HCT116 (cell line): ENCODE results near the gene TMEM82. TPM values are rescaled to one million over a fixed set of nuclear protein-coding genes. Genes with fewer than 3 reads are reported as not detected.

ENCODE experiments used
- ATAC-seq: fragments of 200-7000 bp; cut with Tn5 transposase; 2 replicates; pipeline ENCODE4 v1.9.1; 2020; ENCODE audit warnings: mild to moderate bottlenecking, moderate library complexity
- BruUV-seq: library from RNA; stranded (reverse); fragments of 400-500 nt; replicated peaks from 2 replicates; lab custom pipeline; 2021; lab: Mats Ljungman, UMichigan
- CTCF ChIA-PET: fragments of 300-600 bp; sonication (Branson Sonifier 250); formaldehyde crosslinking; loops from one replicate; lab custom pipeline; 2021; ENCODE audit warnings: antibody characterized with exemption; lab: Charles Lee
- POLR2A ChIA-PET: fragments of 300-600, 350-600 bp; sonication (Branson Sonifier 250); formaldehyde crosslinking; loops from one replicate; lab custom pipeline; 2021; ENCODE audit warnings: antibody characterized with exemption; lab: Charles Lee
- RAD21 ChIA-PET, 2 experiments: fragments of 300-600 bp; sonication (Branson Sonifier 250); formaldehyde crosslinking; loops; one replicate each; lab custom pipeline; 2023; ENCODE audit warnings: low total read pairs in 2 of 2; ENCODE audit not compliant: uncharacterized antibody in 2 of 2, unreplicated experiment in 2 of 2, low non-redundant PET in 1 of 2; lab: Charles Lee
- DNase-seq: peaks from one replicate; pipeline ENCODE4 v3.0.0-alpha.2; 2010; ENCODE audit warnings: low read depth, low spot score
- H2AFZ ChIP-seq: fragments of 200-600 bp; shearing (Covaris generic), sonication (generic); 2 replicates; pipeline ENCODE4 v1.6.1; 2017; ENCODE audit warnings: low read depth, mixed run types, mixed read lengths, antibody characterized with exemption, low read length; ENCODE audit not compliant: poor library complexity, severe bottlenecking
- H3K27ac ChIP-seq: 2 replicates; pipeline ENCODE4 v1.5.1; 2012; ENCODE audit warnings: low read depth, low read length
- H3K27me3 ChIP-seq: fragments of 200-600 bp; sonication (generic); 2 replicates; pipeline ENCODE4 v1.6.1; 2016; ENCODE audit warnings: mixed run types, low read length, mixed read lengths; ENCODE audit not compliant: insufficient read depth
- H3K36me3 ChIP-seq, 2 experiments: fragments of 200-500 bp in 1 of 2; fragments of 200-600 bp in 1 of 2; sonication (Bioruptor generic) in 1 of 2; sonication (generic) in 1 of 2; 2 replicates each; pipeline versions ENCODE4 v1.5.1 to v1.6.1; 2014 to 2016; ENCODE audit warnings: low read length in 2 of 2, inconsistent platforms in 1 of 2, mixed read lengths in 1 of 2, mixed run types in 1 of 2; ENCODE audit not compliant: insufficient read depth in 2 of 2, control insufficient read depth in 1 of 2
- H3K4me1 ChIP-seq, 2 experiments: fragments of 200-600 bp in 1 of 2; sonication (generic) in 1 of 2; 2 replicates each; pipeline versions ENCODE4 v1.5.1 to v1.6.1; 2012 to 2017; ENCODE audit warnings: low read length in 2 of 2, inconsistent platforms in 1 of 2, mild to moderate bottlenecking in 1 of 2, mixed read lengths in 1 of 2, mixed run types in 1 of 2, moderate library complexity in 1 of 2; ENCODE audit not compliant: insufficient read depth in 2 of 2, control insufficient read depth in 1 of 2
- H3K4me2 ChIP-seq: fragments of 200-600 bp; sonication (generic); 2 replicates; pipeline ENCODE4 v1.6.1; 2017; ENCODE audit warnings: mixed run types, low read length, mixed read lengths
- H3K4me3 ChIP-seq, 2 experiments: fragments of 200-600 bp in 1 of 2; sonication (generic) in 1 of 2; replicated peaks in 1 of 2; 2 replicates each; pipeline ENCODE4 v1.5.1; 2011 to 2016; ENCODE audit warnings: low read length in 2 of 2, control low read depth in 1 of 2, low read depth in 1 of 2, mild to moderate bottlenecking in 1 of 2, mixed read lengths in 1 of 2, mixed run types in 1 of 2
- H3K79me2 ChIP-seq: fragments of 200-600 bp; sonication (generic); 2 replicates; pipeline ENCODE4 v1.6.1; 2017; ENCODE audit warnings: mild to moderate bottlenecking, mixed run types, low read length, moderate library complexity, mixed read lengths; ENCODE audit not compliant: insufficient read depth
- H3K9ac ChIP-seq: fragments of 200-600 bp; sonication (generic); 2 replicates; pipeline ENCODE4 v1.6.1; 2016; ENCODE audit warnings: low read length, mixed read lengths
- H3K9me2 ChIP-seq: fragments of 200-600 bp; sonication (generic), shearing (Covaris generic); 2 replicates; pipeline ENCODE4 v1.6.1; 2017; ENCODE audit warnings: mixed run types, mild to moderate bottlenecking, moderate library complexity; ENCODE audit not compliant: insufficient read depth
- H3K9me3 ChIP-seq, 2 experiments: fragments of 200-500 bp in 1 of 2; fragments of 200-600 bp in 1 of 2; sonication (Bioruptor generic) in 1 of 2; sonication (generic) in 1 of 2; 2 replicates each; pipeline ENCODE4 v1.6.1; 2014 to 2017; ENCODE audit warnings: low read length in 2 of 2, mixed read lengths in 2 of 2, inconsistent platforms in 1 of 2, low read depth in 1 of 2, mild to moderate bottlenecking in 1 of 2, mixed run types in 1 of 2, moderate library complexity in 1 of 2; ENCODE audit not compliant: control insufficient read depth in 1 of 2, insufficient read depth in 1 of 2
- H4K20me1 ChIP-seq: fragments of 200-600 bp; sonication (generic), shearing (Covaris generic); 2 replicates; pipeline ENCODE4 v1.6.1; 2017; ENCODE audit warnings: mixed run types, mild to moderate bottlenecking, moderate library complexity; ENCODE audit not compliant: insufficient read depth
- EGR1 ChIP-seq: IDR thresholded peaks from 2 replicates; pipeline ENCODE4 v1.6.1; 2012; ENCODE audit warnings: low read depth
- EZH2 ChIP-seq: fragments of 200-600 bp; sonication (generic); IDR thresholded peaks from 2 replicates; pipeline ENCODE4 v1.6.1; 2017; ENCODE audit warnings: antibody characterized with exemption, mixed run types
- EZH2phosphoT487 ChIP-seq: fragments of 200-600 bp; IDR thresholded peaks from 2 replicates; pipeline ENCODE4 v1.6.1; 2018; ENCODE audit warnings: antibody characterized with exemption, borderline replicate concordance
- FOSL1 ChIP-seq: IDR thresholded peaks from 2 replicates; pipeline ENCODE4 v1.6.1; 2012; ENCODE audit warnings: low read depth
- POLR2A ChIP-seq: IDR thresholded peaks from 2 replicates; pipeline ENCODE4 v1.7.0; 2011; ENCODE audit warnings: borderline replicate concordance; ENCODE audit not compliant: insufficient read depth, insufficient read length; ENCODE audit errors: extremely low read depth
- POLR2AphosphoS5 ChIP-seq: IDR thresholded peaks from 2 replicates; pipeline ENCODE4 v1.6.1; 2011; ENCODE audit warnings: mild to moderate bottlenecking, low read depth, low read length, moderate library complexity
- RAD21 ChIP-seq: IDR thresholded peaks from 2 replicates; pipeline ENCODE4 v1.6.1; 2012; ENCODE audit warnings: low read depth, mild to moderate bottlenecking
- SP1 ChIP-seq: IDR thresholded peaks from 2 replicates; pipeline ENCODE4 v1.6.1; 2012; ENCODE audit warnings: low read depth
- SRF ChIP-seq: IDR thresholded peaks from 2 replicates; pipeline ENCODE4 v1.6.1; 2012; ENCODE audit warnings: low read depth
- YY1 ChIP-seq: IDR thresholded peaks from 2 replicates; pipeline ENCODE4 v1.6.1; 2011; ENCODE audit warnings: low read length, low read depth, moderate library complexity, mild to moderate bottlenecking; ENCODE audit not compliant: insufficient replicate concordance; ENCODE audit errors: extremely low read depth
- ZNF274 ChIP-seq: fragments of 200-500 bp; sonication (Bioruptor generic); IDR thresholded peaks from 2 replicates; pipeline ENCODE4 v1.6.1; 2014; ENCODE audit warnings: mild to moderate bottlenecking, low read depth, low read length, inconsistent platforms
- intact Hi-C: fragments of 100-400 bp; cut with micrococcal nuclease; formaldehyde crosslinking; loops from 2 replicates; pipeline ENCODE4 v1.10.0; 2022
- total RNA-seq: library from RNA; stranded (reverse); gene quantifications from one replicate; pipeline ENCODE4 v1.2.1, GENCODE V29; 2021; ENCODE audit not compliant: unreplicated experiment
- TF ChIP-seq, protein P1 (sequence below), 3 experiments: fragments of 200-600 bp in 1 of 3; sonication (generic) in 1 of 3; IDR thresholded peaks in 2 of 3; conservative IDR thresholded peaks in 1 of 3; 2 replicates each; pipeline ENCODE4 v1.5.1; 2012 to 2017; ENCODE audit warnings: low read depth in 2 of 3, low read length in 2 of 3, antibody characterized with exemption in 1 of 3, borderline replicate concordance in 1 of 3, control low read depth in 1 of 3, mild to moderate bottlenecking in 1 of 3, mixed read lengths in 1 of 3, mixed run types in 1 of 3, moderate library complexity in 1 of 3; ENCODE audit not compliant: insufficient read depth in 1 of 3
- TF ChIP-seq, protein P2 (sequence below): IDR thresholded peaks from 2 replicates; pipeline ENCODE4 v1.6.1; 2012; ENCODE audit warnings: low read depth
- TF ChIP-seq, protein P3 (sequence below): IDR thresholded peaks from 2 replicates; pipeline ENCODE4 v1.6.1; 2011; ENCODE audit warnings: mild to moderate bottlenecking, low read length, moderate library complexity; ENCODE audit not compliant: insufficient replicate concordance; ENCODE audit errors: extremely low read depth

Gene TMEM82
- total RNA-seq, 1 experiment from 2014 or later = not detected

DNA sequence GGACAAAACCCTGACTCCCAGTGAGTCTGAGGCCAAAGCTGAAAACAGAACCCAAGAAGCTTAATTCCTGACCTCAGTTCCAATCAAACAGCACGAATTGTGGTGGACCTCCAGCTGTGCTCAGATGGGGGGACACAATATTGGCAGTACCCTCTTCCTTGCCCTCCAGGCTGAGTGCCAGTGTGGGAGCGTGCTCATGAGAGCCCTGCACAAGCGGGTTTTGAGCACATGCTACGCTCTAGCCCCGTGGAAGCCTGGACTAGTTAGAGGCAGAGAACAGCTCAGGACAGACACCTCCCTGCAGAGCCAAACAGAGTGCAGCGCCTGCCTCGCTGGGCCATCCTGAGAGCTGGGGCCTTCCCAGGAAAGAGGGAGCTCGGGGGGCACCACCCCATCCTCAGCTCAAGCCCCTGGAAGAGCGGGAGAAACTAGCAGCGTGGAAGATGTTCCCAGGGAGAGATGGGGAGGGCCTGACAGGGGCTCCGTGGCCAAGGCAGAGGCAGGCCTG lies 9.0 kb upstream of the TMEM82 start:
- Histone ChIP-seq H4K20me1 (no peaks in the 10 kb centered on the region), H3K27me3 (no peaks in the 10 kb centered on the region), H3K4me3 (no peak overlapping the region), H3K27ac (no peak overlapping the region), H3K4me2 (no peak overlapping the region), H3K36me3 (peaks cover 0 to 5% of the 10 kb centered on the region in 2 experiments; a peak in 1 of 4 replicates), H3K4me1 (peaks cover 3 to 5% of the 10 kb centered on the region in 2 experiments; a peak in 1 of 4 replicates), H3K9me2 (no peaks in the 10 kb centered on the region), H3K9ac (no peak overlapping the region), H3K9me3 (no peaks in the 10 kb centered on the region), H3K79me2 (no peaks in the 10 kb centered on the region), H2AFZ (no peak overlapping the region)
- POLR2A ChIA-PET = no interaction called here
- TF ChIP-seq, protein P1, sequence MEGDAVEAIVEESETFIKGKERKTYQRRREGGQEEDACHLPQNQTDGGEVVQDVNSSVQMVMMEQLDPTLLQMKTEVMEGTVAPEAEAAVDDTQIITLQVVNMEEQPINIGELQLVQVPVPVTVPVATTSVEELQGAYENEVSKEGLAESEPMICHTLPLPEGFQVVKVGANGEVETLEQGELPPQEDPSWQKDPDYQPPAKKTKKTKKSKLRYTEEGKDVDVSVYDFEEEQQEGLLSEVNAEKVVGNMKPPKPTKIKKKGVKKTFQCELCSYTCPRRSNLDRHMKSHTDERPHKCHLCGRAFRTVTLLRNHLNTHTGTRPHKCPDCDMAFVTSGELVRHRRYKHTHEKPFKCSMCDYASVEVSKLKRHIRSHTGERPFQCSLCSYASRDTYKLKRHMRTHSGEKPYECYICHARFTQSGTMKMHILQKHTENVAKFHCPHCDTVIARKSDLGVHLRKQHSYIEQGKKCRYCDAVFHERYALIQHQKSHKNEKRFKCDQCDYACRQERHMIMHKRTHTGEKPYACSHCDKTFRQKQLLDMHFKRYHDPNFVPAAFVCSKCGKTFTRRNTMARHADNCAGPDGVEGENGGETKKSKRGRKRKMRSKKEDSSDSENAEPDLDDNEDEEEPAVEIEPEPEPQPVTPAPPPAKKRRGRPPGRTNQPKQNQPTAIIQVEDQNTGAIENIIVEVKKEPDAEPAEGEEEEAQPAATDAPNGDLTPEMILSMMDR (IDR thresholded peaks at IDR 0.05 in 2 of 3, conservative IDR thresholded peaks at IDR 0.05 in 1 of 3; ENCODE audit: borderline replicate concordance in 1 of 3, insufficient read depth in 1 of 3, low read depth in 2 of 3, low read length in 2 of 3) = no peak
- TF ChIP-seq SRF (no peak), FOSL1 (no peak), EZH2 (no peak), RAD21 (no peak), POLR2A (no peak), SP1 (no peak), EZH2phosphoT487 (no peak), EGR1 (no peak), POLR2AphosphoS5 (no peak), ZNF274 (no peak), YY1 (no peak)
- TF ChIP-seq, protein P2, sequence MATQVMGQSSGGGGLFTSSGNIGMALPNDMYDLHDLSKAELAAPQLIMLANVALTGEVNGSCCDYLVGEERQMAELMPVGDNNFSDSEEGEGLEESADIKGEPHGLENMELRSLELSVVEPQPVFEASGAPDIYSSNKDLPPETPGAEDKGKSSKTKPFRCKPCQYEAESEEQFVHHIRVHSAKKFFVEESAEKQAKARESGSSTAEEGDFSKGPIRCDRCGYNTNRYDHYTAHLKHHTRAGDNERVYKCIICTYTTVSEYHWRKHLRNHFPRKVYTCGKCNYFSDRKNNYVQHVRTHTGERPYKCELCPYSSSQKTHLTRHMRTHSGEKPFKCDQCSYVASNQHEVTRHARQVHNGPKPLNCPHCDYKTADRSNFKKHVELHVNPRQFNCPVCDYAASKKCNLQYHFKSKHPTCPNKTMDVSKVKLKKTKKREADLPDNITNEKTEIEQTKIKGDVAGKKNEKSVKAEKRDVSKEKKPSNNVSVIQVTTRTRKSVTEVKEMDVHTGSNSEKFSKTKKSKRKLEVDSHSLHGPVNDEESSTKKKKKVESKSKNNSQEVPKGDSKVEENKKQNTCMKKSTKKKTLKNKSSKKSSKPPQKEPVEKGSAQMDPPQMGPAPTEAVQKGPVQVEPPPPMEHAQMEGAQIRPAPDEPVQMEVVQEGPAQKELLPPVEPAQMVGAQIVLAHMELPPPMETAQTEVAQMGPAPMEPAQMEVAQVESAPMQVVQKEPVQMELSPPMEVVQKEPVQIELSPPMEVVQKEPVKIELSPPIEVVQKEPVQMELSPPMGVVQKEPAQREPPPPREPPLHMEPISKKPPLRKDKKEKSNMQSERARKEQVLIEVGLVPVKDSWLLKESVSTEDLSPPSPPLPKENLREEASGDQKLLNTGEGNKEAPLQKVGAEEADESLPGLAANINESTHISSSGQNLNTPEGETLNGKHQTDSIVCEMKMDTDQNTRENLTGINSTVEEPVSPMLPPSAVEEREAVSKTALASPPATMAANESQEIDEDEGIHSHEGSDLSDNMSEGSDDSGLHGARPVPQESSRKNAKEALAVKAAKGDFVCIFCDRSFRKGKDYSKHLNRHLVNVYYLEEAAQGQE = no peak
- TF ChIP-seq, protein P3, sequence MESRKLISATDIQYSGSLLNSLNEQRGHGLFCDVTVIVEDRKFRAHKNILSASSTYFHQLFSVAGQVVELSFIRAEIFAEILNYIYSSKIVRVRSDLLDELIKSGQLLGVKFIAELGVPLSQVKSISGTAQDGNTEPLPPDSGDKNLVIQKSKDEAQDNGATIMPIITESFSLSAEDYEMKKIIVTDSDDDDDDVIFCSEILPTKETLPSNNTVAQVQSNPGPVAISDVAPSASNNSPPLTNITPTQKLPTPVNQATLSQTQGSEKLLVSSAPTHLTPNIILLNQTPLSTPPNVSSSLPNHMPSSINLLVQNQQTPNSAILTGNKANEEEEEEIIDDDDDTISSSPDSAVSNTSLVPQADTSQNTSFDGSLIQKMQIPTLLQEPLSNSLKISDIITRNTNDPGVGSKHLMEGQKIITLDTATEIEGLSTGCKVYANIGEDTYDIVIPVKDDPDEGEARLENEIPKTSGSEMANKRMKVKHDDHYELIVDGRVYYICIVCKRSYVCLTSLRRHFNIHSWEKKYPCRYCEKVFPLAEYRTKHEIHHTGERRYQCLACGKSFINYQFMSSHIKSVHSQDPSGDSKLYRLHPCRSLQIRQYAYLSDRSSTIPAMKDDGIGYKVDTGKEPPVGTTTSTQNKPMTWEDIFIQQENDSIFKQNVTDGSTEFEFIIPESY = no peak
- intact Hi-C loops = no loop called here
- CTCF ChIA-PET = no interaction called here
- no TSS peak for BruUV-seq
- RAD21 ChIA-PET = no interaction called here
- ATAC-seq = no peak
- no peak for DNase-seq
